Mammary epithelial cell (primary cell): ENCODE measurements around the gene FXN.

Experiments
- EZH2 ChIP-seq: IDR thresholded peaks from 2 replicates; pipeline ENCODE4 v1.6.1; 2012; ENCODE audit warnings: low read length, inconsistent platforms, borderline replicate concordance
- TF ChIP-seq, protein P1 (sequence below), 2 donors: IDR thresholded peaks in 1 of 2; conservative IDR thresholded peaks in 1 of 2; 2 replicates each; pipeline ENCODE4 v1.5.1; 2011 to 2012; ENCODE audit warnings: inconsistent platforms in 2 of 2, low read length in 2 of 2, mild to moderate bottlenecking in 2 of 2, control low read depth in 1 of 2, low read depth in 1 of 2; ENCODE audit not compliant: insufficient read depth in 1 of 2; ENCODE audit errors: extremely low read depth in 1 of 2

DNA sequence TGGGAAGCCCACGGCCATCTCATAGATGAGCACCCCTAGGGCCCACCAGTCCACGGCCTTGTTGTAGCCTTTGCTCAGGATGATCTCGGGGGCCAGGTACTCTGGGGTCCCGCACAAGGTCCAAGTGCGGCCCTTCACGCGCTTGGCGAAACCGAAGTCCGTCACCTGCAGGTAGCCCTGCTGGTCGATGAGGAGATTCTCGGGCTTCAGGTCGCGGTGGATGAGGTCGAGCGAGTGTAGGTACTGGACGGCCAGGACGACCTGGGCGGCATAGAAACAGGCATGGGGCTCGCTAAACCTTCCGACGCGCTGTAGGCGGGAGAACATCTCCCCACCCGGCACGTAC, 22.2 kb upstream of the FXN start:
- no peak for TF ChIP-seq EZH2
- TF ChIP-seq, protein P1, sequence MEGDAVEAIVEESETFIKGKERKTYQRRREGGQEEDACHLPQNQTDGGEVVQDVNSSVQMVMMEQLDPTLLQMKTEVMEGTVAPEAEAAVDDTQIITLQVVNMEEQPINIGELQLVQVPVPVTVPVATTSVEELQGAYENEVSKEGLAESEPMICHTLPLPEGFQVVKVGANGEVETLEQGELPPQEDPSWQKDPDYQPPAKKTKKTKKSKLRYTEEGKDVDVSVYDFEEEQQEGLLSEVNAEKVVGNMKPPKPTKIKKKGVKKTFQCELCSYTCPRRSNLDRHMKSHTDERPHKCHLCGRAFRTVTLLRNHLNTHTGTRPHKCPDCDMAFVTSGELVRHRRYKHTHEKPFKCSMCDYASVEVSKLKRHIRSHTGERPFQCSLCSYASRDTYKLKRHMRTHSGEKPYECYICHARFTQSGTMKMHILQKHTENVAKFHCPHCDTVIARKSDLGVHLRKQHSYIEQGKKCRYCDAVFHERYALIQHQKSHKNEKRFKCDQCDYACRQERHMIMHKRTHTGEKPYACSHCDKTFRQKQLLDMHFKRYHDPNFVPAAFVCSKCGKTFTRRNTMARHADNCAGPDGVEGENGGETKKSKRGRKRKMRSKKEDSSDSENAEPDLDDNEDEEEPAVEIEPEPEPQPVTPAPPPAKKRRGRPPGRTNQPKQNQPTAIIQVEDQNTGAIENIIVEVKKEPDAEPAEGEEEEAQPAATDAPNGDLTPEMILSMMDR (conservative IDR thresholded peaks at IDR 0.05 in 1 of 2, IDR thresholded peaks at IDR 0.05 in 1 of 2; ENCODE audit: extremely low read depth in 1 of 2, insufficient read depth in 1 of 2, low read depth in 1 of 2, low read length in 2 of 2) = no peak
